GM12878 (cell line): Measurements from ENCODE around the gene NUB1. TPM values are rescaled to one million over a fixed set of nuclear protein-coding genes. Genes with fewer than 3 reads are reported as not detected.

Experiments used
- ATAC-seq: fragments of 200-7000 bp; cut with Tn5 transposase; 3 replicates; pipeline ENCODE4 v1.9.1; 2020; ENCODE audit warnings: mild to moderate bottlenecking, moderate library complexity
- BruUV-seq: library from RNA; stranded (reverse); fragments of 400-500 nt; replicated peaks from 2 replicates; lab custom pipeline; 2021; lab: Mats Ljungman, UMichigan
- CTCF ChIA-PET: fragments of 300-600 bp; sonication (Branson Sonifier 250); formaldehyde crosslinking; extraction: SDS; loops from one replicate; lab custom pipeline; 2021; ENCODE audit warnings: inconsistent platforms; lab: Yijun Ruan, JAX
- POLR2A ChIA-PET: fragments of 350-600 bp; formaldehyde crosslinking; extraction: SDS; loops from one replicate; lab custom pipeline; 2021; ENCODE audit warnings: inconsistent platforms; lab: Charles Lee
- RAD21 ChIA-PET: fragments of 300-600 bp; sonication (Branson Sonifier 250); formaldehyde crosslinking; loops from one replicate; lab custom pipeline; 2023; ENCODE audit warnings: antibody characterized with exemption; ENCODE audit not compliant: unreplicated experiment; lab: Charles Lee
- SMC1A ChIA-PET: fragments of 300-600 bp; sonication (Branson Sonifier 250); formaldehyde crosslinking; loops from one replicate; lab custom pipeline; 2023; ENCODE audit not compliant: unreplicated experiment, uncharacterized antibody; lab: Charles Lee
- DNase-seq: peaks from one replicate; pipeline ENCODE4 v3.0.0-alpha.2; 2011; ENCODE audit warnings: low read depth, low spot score
- FAIRE-seq: peaks from 3 replicates; lab custom pipeline; 2011; peaks lifted over from hg19 to GRCh38; lab: Jason Lieb, UNC
- H2AFZ ChIP-seq: 2 replicates; pipeline ENCODE4 v1.6.0; 2011; ENCODE audit warnings: low read depth, low read length, control low read depth; ENCODE audit not compliant: control insufficient read depth
- H3K27ac ChIP-seq: 2 replicates; pipeline ENCODE4 v1.5.1; 2011; ENCODE audit warnings: control low read depth; ENCODE audit not compliant: control insufficient read depth, insufficient read depth
- H3K27me3 ChIP-seq, 2 experiments: replicated peaks in 1 of 2; 2 replicates each; pipeline versions ENCODE4 v1.6.0 to v1.6.1; 2011; ENCODE audit warnings: low read length in 1 of 2; ENCODE audit not compliant: control insufficient read depth in 2 of 2, insufficient read depth in 2 of 2
- H3K36me3 ChIP-seq, 2 experiments: 2 replicates each; pipeline ENCODE4 v1.5.1; 2011; ENCODE audit warnings: low read length in 1 of 2; ENCODE audit not compliant: control insufficient read depth in 2 of 2, insufficient read depth in 2 of 2
- H3K4me1 ChIP-seq: 2 replicates; pipeline ENCODE4 v1.6.1; 2011; ENCODE audit warnings: mild to moderate bottlenecking, low read length, moderate library complexity, mixed read lengths; ENCODE audit not compliant: control insufficient read depth, insufficient read depth
- H3K4me2 ChIP-seq: 2 replicates; pipeline ENCODE4 v1.6.0; 2011; ENCODE audit warnings: control low read depth; ENCODE audit not compliant: control insufficient read depth, insufficient read depth
- H3K4me3 ChIP-seq: fragments of 200-600 bp; sonication (generic); 2 replicates; pipeline ENCODE4 v1.5.1; 2016
- H3K79me2 ChIP-seq: 2 replicates; pipeline ENCODE4 v1.6.0; 2011; ENCODE audit warnings: low read length; ENCODE audit not compliant: control insufficient read depth, insufficient read depth
- H3K9ac ChIP-seq: 2 replicates; pipeline ENCODE4 v1.8.0; 2011; ENCODE audit warnings: low read length, control low read depth, mixed read lengths; ENCODE audit not compliant: control insufficient read depth, insufficient read depth
- H3K9me3 ChIP-seq: replicated peaks from 3 replicates; pipeline ENCODE4 v1.5.1; 2011; ENCODE audit warnings: mild to moderate bottlenecking, low read length; ENCODE audit not compliant: control insufficient read depth, insufficient read depth
- H4K20me1 ChIP-seq: 2 replicates; pipeline ENCODE4 v1.6.0; 2011; ENCODE audit not compliant: control insufficient read depth, insufficient read depth
- CBX3 ChIP-seq: fragments of 200-600 bp; sonication (generic); IDR thresholded peaks from 2 replicates; pipeline ENCODE4 v1.6.1; 2016; ENCODE audit warnings: low read depth, borderline replicate concordance
- NR2C2 ChIP-seq: IDR thresholded peaks from 2 replicates; pipeline ENCODE4 v1.6.1; 2011; ENCODE audit warnings: borderline replicate concordance, low read depth; ENCODE audit not compliant: control insufficient read depth, insufficient read length
- SPI1 ChIP-seq: IDR thresholded peaks from 2 replicates; pipeline ENCODE4 v1.6.1; 2011; ENCODE audit warnings: low read depth, mild to moderate bottlenecking, low read length, moderate library complexity, borderline replicate concordance; ENCODE audit not compliant: insufficient read depth
- TCF7 ChIP-seq: IDR thresholded peaks from 2 replicates; pipeline ENCODE4 v1.6.1; 2014; ENCODE audit warnings: antibody characterized with exemption, borderline replicate concordance
- WGBS: methylation state at CpG from one replicate; pipeline ENCODE4 v1.1.6; 2016; ENCODE audit warnings: low lambda C conversion rate; ENCODE audit not compliant: insufficient replicate concordance, insufficient coverage; ENCODE audit errors: missing lambda C conversion rate; 5-methylcytosine and 5-hydroxymethylcytosine counted together
- in situ Hi-C: fragments of 300-500 bp; cut with MboI; formaldehyde crosslinking; loops from 9 replicates; pipeline ENCODE4 v1.14.3; 2018; ENCODE audit warnings: mixed read lengths
- intact Hi-C: fragments of 100-400 bp; cut with micrococcal nuclease; formaldehyde crosslinking; loops from one replicate; pipeline ENCODE4 v1.14.2; 2022; ENCODE audit not compliant: unreplicated experiment
- polyA plus RNA-seq, 11 experiments: library from polyadenylated mRNA; depleted of rRNA in 4 of 11; unstranded in 6 of 11; stranded (reverse) in 5 of 11; fragments of >200 nt; fragmentation: Nextera tagmentation in 4 of 11; fragmentation: Illumina TruSeq in 1 of 11; extraction: Ambion mirVana in 4 of 11; extraction: Trizol in 1 of 11; gene quantifications; 1 replicate in 1 of 11; 2 replicates in 10 of 11; pipeline versions ENCODE4 v1.2.1 to v1.2.3, GENCODE V29; 2011 to 2016; ENCODE audit warnings: inconsistent platforms in 2 of 11, missing spikeins in 2 of 11, low read depth in 1 of 11
- total RNA-seq, 4 experiments: library from RNA; depleted of rRNA in 3 of 4; stranded (reverse); fragments of >200 nt in 3 of 4; fragmentation: Illumina TruSeq in 1 of 4; extraction: Trizol in 1 of 4; gene quantifications; 2 replicates each; pipeline versions ENCODE4 v1.2.1 to v1.2.3, GENCODE V29; 2013 to 2021
- TF ChIP-seq, protein P1 (sequence below): fragments of 450-650 bp; IDR thresholded peaks from 2 replicates; pipeline ENCODE4 v1.6.1; 2018; ENCODE audit warnings: borderline replicate concordance, mild to moderate bottlenecking; ENCODE audit not compliant: partially characterized antibody

NUB1 gene
- total and polyA plus RNA-seq, 10 of the 15 experiments (the other 5 are each of a cell fraction or from before 2014, with no cell fraction given), result 24.1 to 102 (median 49.0) TPM

- in situ Hi-C loops, result no loop called here
- FAIRE-seq, result no peak
- Histone ChIP-seq H2AFZ (no peak overlapping the region), H3K27me3 (no peaks in the 10 kb centered on the region), H3K4me1 (no peaks in the 10 kb centered on the region), H3K36me3 (no peaks in the 10 kb centered on the region), H3K27ac (no peak overlapping the region), H3K4me3 (no peak overlapping the region), H3K9me3 (peaks cover 2% of the 10 kb centered on the region; the same call in 2 of the 3 replicates), H3K79me2 (no peaks in the 10 kb centered on the region), H3K4me2 (no peak overlapping the region), H3K9ac (no peak overlapping the region), H4K20me1 (no peaks in the 10 kb centered on the region)
- ChIA-PET RAD21 (interaction anchor here (1.6 kb wide), 1 partner anchor 39 kb away, joined by 4 read pairs; no protein-coding TSS in a partner anchor), CTCF (interaction anchor here (4.1 kb wide), 1 partner anchor 40 kb away, joined by 46 read pairs; no protein-coding TSS in a partner anchor), POLR2A (no interaction called here), SMC1A (interaction anchor here (3.5 kb wide), 1 partner anchor 40 kb away, joined by 21 read pairs; no protein-coding TSS in a partner anchor)
- no peak for ATAC-seq
- no peak for DNase-seq
- WGBS, result 82% methylated on average over 6 of the region's 6 CpGs
- BruUV-seq, result no TSS peak
- TF ChIP-seq CBX3 (no peak), SPI1 (no peak), NR2C2 (no peak), TCF7 (no peak)
- TF ChIP-seq, protein P1, sequence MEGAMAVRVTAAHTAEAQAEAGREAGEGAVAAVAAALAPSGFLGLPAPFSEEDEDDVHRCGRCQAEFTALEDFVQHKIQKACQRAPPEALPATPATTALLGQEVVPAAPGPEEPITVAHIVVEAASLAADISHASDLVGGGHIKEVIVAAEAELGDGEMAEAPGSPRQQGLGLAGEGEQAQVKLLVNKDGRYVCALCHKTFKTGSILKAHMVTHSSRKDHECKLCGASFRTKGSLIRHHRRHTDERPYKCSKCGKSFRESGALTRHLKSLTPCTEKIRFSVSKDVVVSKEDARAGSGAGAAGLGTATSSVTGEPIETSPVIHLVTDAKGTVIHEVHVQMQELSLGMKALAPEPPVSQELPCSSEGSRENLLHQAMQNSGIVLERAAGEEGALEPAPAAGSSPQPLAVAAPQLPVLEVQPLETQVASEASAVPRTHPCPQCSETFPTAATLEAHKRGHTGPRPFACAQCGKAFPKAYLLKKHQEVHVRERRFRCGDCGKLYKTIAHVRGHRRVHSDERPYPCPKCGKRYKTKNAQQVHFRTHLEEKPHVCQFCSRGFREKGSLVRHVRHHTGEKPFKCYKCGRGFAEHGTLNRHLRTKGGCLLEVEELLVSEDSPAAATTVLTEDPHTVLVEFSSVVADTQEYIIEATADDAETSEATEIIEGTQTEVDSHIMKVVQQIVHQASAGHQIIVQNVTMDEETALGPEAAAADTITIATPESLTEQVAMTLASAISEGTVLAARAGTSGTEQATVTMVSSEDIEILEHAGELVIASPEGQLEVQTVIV, result no peak
- intact Hi-C loops, result no loop called here
Measured at GRCh38 chr7:151312356-151312755, 29.3 kb upstream of the NUB1 start.
